ENCODE data around the gene KLK14. TPM values are rescaled to one million over a fixed set of nuclear protein-coding genes. Genes with fewer than 3 reads are reported as not detected.

KLK14 gene
- total RNA-seq, 1 experiment from 2014 or later: 0.26 TPM

- 100% methylated on average over 1 of the region's 18 CpGs for WGBS (ENCODE audit: extremely low coverage, insufficient read length, low lambda C conversion rate)
Observed at GRCh38 chr19:51086153-51086850, 3.6 kb upstream of the KLK14 start.

More at GRCh38 chr19:51086153-51086850, 3.6 kb upstream of the KLK14 start:
- no peak for TF ChIP-seq CTCF (conservative IDR thresholded peaks at IDR 0.05)
- H3T11ph ChIP-seq (ENCODE audit: low read length): no peak overlapping the region
- peaks cover 2% of the 10 kb centered on the region; the same call in 1 of the 2 replicates for H3K4me1 ChIP-seq (ENCODE audit: insufficient read depth, low read length)
- no peaks in the 10 kb centered on the region for H3K79me2 ChIP-seq (ENCODE audit: insufficient read depth, low read length)
- no peak overlapping the region for H2BK120ac ChIP-seq (ENCODE audit: low read depth, low read length, poor library complexity, severe bottlenecking)
- H3K4me3 Mint-ChIP-seq: no peak overlapping the region
- no peak overlapping the region for H2BK20ac ChIP-seq (ENCODE audit: low read depth, low read length, poor library complexity, severe bottlenecking)
- no peak overlapping the region for H3K18ac ChIP-seq (ENCODE audit: insufficient read length, low read depth, low read length)
- no peaks in the 10 kb centered on the region for H3K79me1 ChIP-seq (ENCODE audit: insufficient read depth, low read depth, low read length, poor library complexity, severe bottlenecking)
- H3K27ac Mint-ChIP-seq: no peak overlapping the region; a peak in 2 of 7 replicates
- H2BK12ac ChIP-seq (ENCODE audit: insufficient read length, low read depth, low read length): no peak overlapping the region
- no peak overlapping the region for H3K27ac ChIP-seq (ENCODE audit: insufficient read length, low read depth, low read length)
- no peak overlapping the region for H2BK15ac ChIP-seq (ENCODE audit: low read depth, low read length)
- H2AK5ac ChIP-seq (ENCODE audit: insufficient read length, low read length): no peak overlapping the region
- H3K56ac ChIP-seq (ENCODE audit: insufficient read length, low read depth, low read length): no peak overlapping the region
- H4K91ac ChIP-seq (ENCODE audit: insufficient read length, low read depth, low read length): no peak overlapping the region
- no peak overlapping the region for H3K23ac ChIP-seq (ENCODE audit: insufficient read length, low read depth, low read length)
- H3K27me3 ChIP-seq (ENCODE audit: insufficient read depth, low read length): no peaks in the 10 kb centered on the region; the same call in 1 of the 2 replicates
- peaks cover 21% of the 10 kb centered on the region for H3K27me3 Mint-ChIP-seq (ENCODE audit: low read depth)
- no peaks in the 10 kb centered on the region for H3K23me2 ChIP-seq (ENCODE audit: insufficient read length, low read depth, low read length, poor library complexity, severe bottlenecking)
- peaks cover 22 to 29% of the 10 kb centered on the region in 2 experiments for H3K4me1 Mint-ChIP-seq
- H3K14ac ChIP-seq (ENCODE audit: insufficient read depth, low read length): no peak overlapping the region; the same call in 1 of the 2 replicates
- DNase-seq: no peak
- no peaks in the 10 kb centered on the region for H3K36me3 Mint-ChIP-seq (ENCODE audit: insufficient read depth in 1 of 3, low read depth in 3 of 3)
- H3K9me3 ChIP-seq (ENCODE audit: control insufficient read depth, low read depth, low read length): no peaks in the 10 kb centered on the region
- no peak overlapping the region for H3K9ac ChIP-seq (ENCODE audit: extremely low read depth, insufficient read length, low read length)
- H3K4ac ChIP-seq (ENCODE audit: low read depth, low read length): no peak overlapping the region
- H4K8ac ChIP-seq (replicated peaks; ENCODE audit: insufficient read length, low read depth, low read length): no peak overlapping the region
- H3K4me2 ChIP-seq (ENCODE audit: insufficient read depth, insufficient read length, low read length): no peak overlapping the region
- no peaks in the 10 kb centered on the region for H4K20me1 ChIP-seq (ENCODE audit: control insufficient read depth, insufficient read depth, insufficient read length)
- H4K5ac ChIP-seq (ENCODE audit: insufficient read length, low read depth, low read length): no peak overlapping the region
- no peak overlapping the region for H2BK5ac ChIP-seq (ENCODE audit: insufficient read length, low read length)
- no peaks in the 10 kb centered on the region for H3K9me3 Mint-ChIP-seq
- H2AFZ ChIP-seq (ENCODE audit: low read length): no peak overlapping the region

All from H9 (cell line).